GM23338 (cell line): ENCODE results near the gene RAB30. TPM values are rescaled to one million over a fixed set of nuclear protein-coding genes. Genes with fewer than 3 reads are reported as not detected.

ENCODE experiments used
- ATAC-seq: fragments of 200-7000 bp; cut with Tn5 transposase; 3 replicates; pipeline ENCODE4 v1.9.1; 2020
- DNase-seq: peaks from one replicate; pipeline ENCODE4 v3.0.0-alpha.2; 2015; ENCODE audit warnings: low spot score
- H2AFZ ChIP-seq: fragments of 200-600 bp; sonication (generic); 2 replicates; pipeline ENCODE4 v1.8.0; 2016; ENCODE audit warnings: antibody characterized with exemption, mild to moderate bottlenecking, moderate library complexity
- H3F3A ChIP-seq: fragments of 200-600 bp; sonication (generic); replicated peaks from 2 replicates; pipeline ENCODE4 v1.8.0; 2017; ENCODE audit warnings: antibody characterized with exemption, mixed run types, low read depth
- H3K27ac ChIP-seq: fragments of 200-600 bp; sonication (generic); 2 replicates; pipeline ENCODE4 v1.6.1; 2016; ENCODE audit warnings: low read depth
- H3K27me3 ChIP-seq: fragments of 200-600 bp; sonication (generic); 2 replicates; pipeline ENCODE4 v1.8.0; 2016; ENCODE audit warnings: mild to moderate bottlenecking, mixed run types, moderate library complexity; ENCODE audit not compliant: insufficient read depth
- H3K36me3 ChIP-seq: fragments of 200-600 bp; sonication (generic); 2 replicates; pipeline ENCODE4 v1.8.0; 2016; ENCODE audit warnings: mild to moderate bottlenecking; ENCODE audit not compliant: insufficient read depth
- H3K4me1 ChIP-seq: fragments of 200-600 bp; sonication (generic); 2 replicates; pipeline ENCODE4 v1.8.0; 2016; ENCODE audit warnings: mild to moderate bottlenecking, moderate library complexity; ENCODE audit not compliant: insufficient read depth
- H3K4me2 ChIP-seq: fragments of 200-600 bp; sonication (generic); 2 replicates; pipeline ENCODE4 v1.7.1; 2017; ENCODE audit warnings: mixed run types
- H3K4me3 ChIP-seq: fragments of 200-600 bp; sonication (generic); 2 replicates; pipeline ENCODE4 v1.6.1; 2016; ENCODE audit warnings: mixed run types
- H3K79me2 ChIP-seq: fragments of 200-600 bp; sonication (generic); replicated peaks from 2 replicates; pipeline ENCODE4 v1.8.0; 2017; ENCODE audit warnings: mild to moderate bottlenecking; ENCODE audit not compliant: insufficient read depth
- H3K9me2 ChIP-seq: fragments of 200-600 bp; sonication (generic); 2 replicates; pipeline ENCODE4 v1.8.0; 2017; ENCODE audit not compliant: insufficient read depth
- H4K20me1 ChIP-seq: fragments of 200-600 bp; sonication (generic); replicated peaks from 2 replicates; pipeline ENCODE4 v1.8.0; 2017; ENCODE audit warnings: mild to moderate bottlenecking; ENCODE audit not compliant: insufficient read depth
- H3K27ac Mint-ChIP-seq: 2 replicates; pipeline ENCODE4 v1.8.0; 2020; ENCODE audit warnings: inconsistent platforms, mild to moderate bottlenecking, moderate library complexity, mixed read lengths
- H3K27me3 Mint-ChIP-seq: 3 replicates; pipeline ENCODE4 v1.8.0; 2022; ENCODE audit warnings: low read depth, mild to moderate bottlenecking, moderate library complexity, mixed read lengths, inconsistent platforms; ENCODE audit not compliant: insufficient read depth, poor library complexity
- H3K36me3 Mint-ChIP-seq: 3 replicates; pipeline ENCODE4 v1.8.0; 2021; ENCODE audit warnings: low read depth, mild to moderate bottlenecking, inconsistent platforms, moderate library complexity, mixed read lengths
- H3K4me1 Mint-ChIP-seq: 3 replicates; pipeline ENCODE4 v1.8.0; 2020; ENCODE audit warnings: mild to moderate bottlenecking, inconsistent platforms, mixed read lengths
- H3K4me3 Mint-ChIP-seq: 3 replicates; pipeline ENCODE4 v1.8.0; 2021; ENCODE audit warnings: moderate library complexity, mild to moderate bottlenecking, inconsistent platforms, mixed read lengths
- H3K9me3 Mint-ChIP-seq: 3 replicates; pipeline ENCODE4 v1.8.0; 2020; ENCODE audit warnings: moderate library complexity, mild to moderate bottlenecking, inconsistent platforms, mixed read lengths
- CREB1 ChIP-seq: fragments of 250-450 bp; sonication (Bioruptor Pico); IDR thresholded peaks from 2 replicates; pipeline ENCODE4 v1.5.0; 2020; ENCODE audit warnings: low read depth, mild to moderate bottlenecking, moderate library complexity
- CTCF ChIP-seq, 2 experiments: fragments of 200-600 bp in 1 of 2; sonication (generic) in 1 of 2; conservative IDR thresholded peaks; 2 replicates each; pipeline versions ENCODE4 v1.5.1 to v1.6.1; 2016 to 2017; ENCODE audit warnings: antibody characterized with exemption in 2 of 2, low read depth in 2 of 2, mild to moderate bottlenecking in 2 of 2, moderate library complexity in 1 of 2
- ETS1 ChIP-seq: IDR thresholded peaks from 2 replicates; pipeline ENCODE4 v1.6.1; 2016; ENCODE audit warnings: antibody characterized with exemption
- EZH2 ChIP-seq: fragments of 200-600 bp; sonication (generic); IDR thresholded peaks from one replicate; pipeline ENCODE4 v1.8.0; 2017; ENCODE audit warnings: antibody characterized with exemption, mild to moderate bottlenecking, low read depth; ENCODE audit not compliant: unreplicated experiment
- EZH2phosphoT487 ChIP-seq: fragments of 200-600 bp; sonication (generic); IDR thresholded peaks from one replicate; pipeline ENCODE4 v1.8.1; 2018; ENCODE audit warnings: antibody characterized with exemption; ENCODE audit not compliant: unreplicated experiment
- JUNB ChIP-seq: IDR thresholded peaks from one replicate; pipeline ENCODE4 v1.6.1; 2016; ENCODE audit warnings: antibody characterized with exemption; ENCODE audit not compliant: unreplicated experiment
- NANOG ChIP-seq: IDR thresholded peaks from 2 replicates; pipeline ENCODE4 v1.6.1; 2016; ENCODE audit warnings: antibody characterized with exemption, borderline replicate concordance
- POLR2AphosphoS5 ChIP-seq: IDR thresholded peaks from 2 replicates; pipeline ENCODE4 v1.6.1; 2016; ENCODE audit warnings: antibody characterized with exemption, low read depth
- STAT1 ChIP-seq: IDR thresholded peaks from one replicate; pipeline ENCODE4 v1.6.1; 2016; ENCODE audit warnings: antibody characterized with exemption; ENCODE audit not compliant: unreplicated experiment
- ZNF114 ChIP-seq: fragments of 250-450 bp; sonication (Bioruptor Pico); IDR thresholded peaks from 2 replicates; pipeline ENCODE4 v1.5.0; 2020; ENCODE audit warnings: mild to moderate bottlenecking, moderate library complexity
- ZNF331 ChIP-seq: fragments of 250-450 bp; sonication (Bioruptor Pico); IDR thresholded peaks from 2 replicates; pipeline ENCODE4 v1.5.0; 2020; ENCODE audit warnings: low read depth, mild to moderate bottlenecking, moderate library complexity
- ZNF462 ChIP-seq: fragments of 250-450 bp; sonication (Bioruptor Pico); IDR thresholded peaks from 2 replicates; pipeline ENCODE4 v1.5.0; 2020; ENCODE audit warnings: mild to moderate bottlenecking, moderate library complexity
- polyA plus RNA-seq: library from polyadenylated mRNA; unstranded; fragments of >200 nt; fragmentation: Nextera tagmentation; extraction: Ambion mirVana; gene quantifications from 2 replicates; pipeline ENCODE4 v1.2.1, GENCODE V29; 2016
- total RNA-seq: library from RNA; depleted of rRNA; stranded (reverse); fragments of >200 nt; shearing (Covaris generic); gene quantifications from 2 replicates; pipeline ENCODE4 v1.2.3, GENCODE V29; 2014
- TF ChIP-seq, protein P1 (sequence below): IDR thresholded peaks from one replicate; pipeline ENCODE4 v1.6.1; 2018; ENCODE audit warnings: antibody characterized with exemption; ENCODE audit not compliant: unreplicated experiment

Gene RAB30
- total and polyA plus RNA-seq, 2 experiments from 2014 or later: 3.3 to 6.6 TPM

GRCh38 chr11:83035070-83035854, 36.4 kb downstream of the RAB30 start:
- no peak overlapping the region for H2AFZ ChIP-seq
- H3K4me3 ChIP-seq: no peak overlapping the region
- no peaks in the 10 kb centered on the region; the same call in 1 of the 2 replicates for H4K20me1 ChIP-seq
- H3K27ac Mint-ChIP-seq: peak overlapping the region; percentile 57; the same call in 1 of the 2 replicates
- DNase-seq: no peak
- peaks cover 17% of the 10 kb centered on the region for H3K4me1 Mint-ChIP-seq
- peaks cover 11% of the 10 kb centered on the region; the same call in 1 of the 2 replicates for H3K79me2 ChIP-seq
- no peak overlapping the region for H3K4me3 Mint-ChIP-seq
- no peak for ATAC-seq
- H3K9me3 Mint-ChIP-seq: no peaks in the 10 kb centered on the region
- H3K36me3 Mint-ChIP-seq: no peaks in the 10 kb centered on the region
- H3K27me3 Mint-ChIP-seq: peaks cover 4% of the 10 kb centered on the region
- peaks cover 13% of the 10 kb centered on the region; the same call in 1 of the 2 replicates for H3K4me1 ChIP-seq
- no peaks in the 10 kb centered on the region for H3F3A ChIP-seq
- no peak overlapping the region for H3K4me2 ChIP-seq
- H3K27me3 ChIP-seq: no peaks in the 10 kb centered on the region
- H3K36me3 ChIP-seq: no peaks in the 10 kb centered on the region
- no peak overlapping the region for H3K27ac ChIP-seq
- TF ChIP-seq JUNB (no peak), ZNF331 (CRISPR knock-in tag) (no peak), EZH2 (no peak), EZH2phosphoT487 (no peak), POLR2AphosphoS5 (no peak), NANOG (no peak), ZNF462 (CRISPR knock-in tag) (no peak), CREB1 (CRISPR knock-in tag) (no peak), STAT1 (no peak), ETS1 (no peak), ZNF114 (CRISPR knock-in tag) (no peak), CTCF (conservative IDR thresholded peaks at IDR 0.05; ENCODE audit: low read depth in 2 of 2) (no peak)
- TF ChIP-seq, protein P1, sequence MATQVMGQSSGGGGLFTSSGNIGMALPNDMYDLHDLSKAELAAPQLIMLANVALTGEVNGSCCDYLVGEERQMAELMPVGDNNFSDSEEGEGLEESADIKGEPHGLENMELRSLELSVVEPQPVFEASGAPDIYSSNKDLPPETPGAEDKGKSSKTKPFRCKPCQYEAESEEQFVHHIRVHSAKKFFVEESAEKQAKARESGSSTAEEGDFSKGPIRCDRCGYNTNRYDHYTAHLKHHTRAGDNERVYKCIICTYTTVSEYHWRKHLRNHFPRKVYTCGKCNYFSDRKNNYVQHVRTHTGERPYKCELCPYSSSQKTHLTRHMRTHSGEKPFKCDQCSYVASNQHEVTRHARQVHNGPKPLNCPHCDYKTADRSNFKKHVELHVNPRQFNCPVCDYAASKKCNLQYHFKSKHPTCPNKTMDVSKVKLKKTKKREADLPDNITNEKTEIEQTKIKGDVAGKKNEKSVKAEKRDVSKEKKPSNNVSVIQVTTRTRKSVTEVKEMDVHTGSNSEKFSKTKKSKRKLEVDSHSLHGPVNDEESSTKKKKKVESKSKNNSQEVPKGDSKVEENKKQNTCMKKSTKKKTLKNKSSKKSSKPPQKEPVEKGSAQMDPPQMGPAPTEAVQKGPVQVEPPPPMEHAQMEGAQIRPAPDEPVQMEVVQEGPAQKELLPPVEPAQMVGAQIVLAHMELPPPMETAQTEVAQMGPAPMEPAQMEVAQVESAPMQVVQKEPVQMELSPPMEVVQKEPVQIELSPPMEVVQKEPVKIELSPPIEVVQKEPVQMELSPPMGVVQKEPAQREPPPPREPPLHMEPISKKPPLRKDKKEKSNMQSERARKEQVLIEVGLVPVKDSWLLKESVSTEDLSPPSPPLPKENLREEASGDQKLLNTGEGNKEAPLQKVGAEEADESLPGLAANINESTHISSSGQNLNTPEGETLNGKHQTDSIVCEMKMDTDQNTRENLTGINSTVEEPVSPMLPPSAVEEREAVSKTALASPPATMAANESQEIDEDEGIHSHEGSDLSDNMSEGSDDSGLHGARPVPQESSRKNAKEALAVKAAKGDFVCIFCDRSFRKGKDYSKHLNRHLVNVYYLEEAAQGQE: no peak
- H3K9me2 ChIP-seq: 0 out of 2 replicates have a peak, but pooled peaks cover 5% of the 10 kb centered on the region
